Right lobe of liver (tissue), 4 donors: ENCODE results near the gene STAG2.

ENCODE experiments used
- POLR2A ChIP-seq: fragments of 450-650 bp; IDR thresholded peaks from one replicate; pipeline ENCODE4 v1.6.1; 2017; ENCODE audit warnings: antibody characterized with exemption, mild to moderate bottlenecking
- TF ChIP-seq, protein P1 (sequence below), 4 donors: fragments of 200-600 bp in 3 of 4; fragments of 450-650 bp in 1 of 4; IDR thresholded peaks; one replicate each; pipeline versions ENCODE4 v1.5.1 to v1.8.0; 2016 to 2022; ENCODE audit warnings: antibody characterized with exemption in 4 of 4, mild to moderate bottlenecking in 2 of 4
- donor health status: DM: no; HTN: no; CAD: no.
- donor health status: DM: no; HTN: no; CAD: no.
- donor health status: DM: no; HTN: yes; CAD: no.

DNA sequence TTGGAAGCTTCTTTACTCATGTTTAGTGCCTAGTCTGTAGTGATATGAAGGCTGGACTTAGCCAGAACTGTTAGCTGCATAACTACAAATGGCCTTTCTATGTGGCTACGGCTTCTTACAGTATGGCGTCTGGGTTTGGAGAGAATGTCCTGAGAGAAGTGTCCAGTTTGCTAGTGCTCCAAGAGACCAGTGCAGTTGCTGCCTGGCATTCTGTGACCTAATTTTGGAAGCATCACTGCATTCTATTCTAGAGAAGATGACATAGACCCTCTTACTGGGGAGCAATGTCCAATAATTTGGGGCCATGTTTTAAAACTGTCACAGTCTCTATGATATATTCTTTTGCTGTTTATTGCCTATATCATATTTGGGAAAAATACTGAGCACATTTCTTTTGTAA lies 74.2 kb downstream of the STAG2 start:
- TF ChIP-seq, protein P1, sequence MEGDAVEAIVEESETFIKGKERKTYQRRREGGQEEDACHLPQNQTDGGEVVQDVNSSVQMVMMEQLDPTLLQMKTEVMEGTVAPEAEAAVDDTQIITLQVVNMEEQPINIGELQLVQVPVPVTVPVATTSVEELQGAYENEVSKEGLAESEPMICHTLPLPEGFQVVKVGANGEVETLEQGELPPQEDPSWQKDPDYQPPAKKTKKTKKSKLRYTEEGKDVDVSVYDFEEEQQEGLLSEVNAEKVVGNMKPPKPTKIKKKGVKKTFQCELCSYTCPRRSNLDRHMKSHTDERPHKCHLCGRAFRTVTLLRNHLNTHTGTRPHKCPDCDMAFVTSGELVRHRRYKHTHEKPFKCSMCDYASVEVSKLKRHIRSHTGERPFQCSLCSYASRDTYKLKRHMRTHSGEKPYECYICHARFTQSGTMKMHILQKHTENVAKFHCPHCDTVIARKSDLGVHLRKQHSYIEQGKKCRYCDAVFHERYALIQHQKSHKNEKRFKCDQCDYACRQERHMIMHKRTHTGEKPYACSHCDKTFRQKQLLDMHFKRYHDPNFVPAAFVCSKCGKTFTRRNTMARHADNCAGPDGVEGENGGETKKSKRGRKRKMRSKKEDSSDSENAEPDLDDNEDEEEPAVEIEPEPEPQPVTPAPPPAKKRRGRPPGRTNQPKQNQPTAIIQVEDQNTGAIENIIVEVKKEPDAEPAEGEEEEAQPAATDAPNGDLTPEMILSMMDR (IDR thresholded peaks at IDR 0.05): no peak
- no peak for TF ChIP-seq POLR2A
